Keratinocyte (primary cell): Measurements from ENCODE around the gene HOXB2. TPM values are rescaled to one million over a fixed set of nuclear protein-coding genes. Genes with fewer than 3 reads are reported as not detected.

Experiments used
- DNase-seq: peaks from one replicate; pipeline ENCODE4 v3.0.0-alpha.2; 2011; ENCODE audit warnings: low read depth, missing footprints, low spot score
- FAIRE-seq: peaks from 2 replicates; lab custom pipeline; 2011; peaks lifted over from hg19 to GRCh38; lab: Jason Lieb, UNC
- H2AFZ ChIP-seq: 2 replicates; pipeline ENCODE4 v1.6.0; 2012; ENCODE audit warnings: low read length, control low read depth, inconsistent platforms; ENCODE audit not compliant: control insufficient read depth
- H3K27ac ChIP-seq: 2 replicates; pipeline ENCODE4 v1.5.1; 2011; ENCODE audit warnings: low read length; ENCODE audit not compliant: control insufficient read depth, insufficient read depth
- H3K27me3 ChIP-seq: 3 replicates; pipeline ENCODE4 v1.6.0; 2011; ENCODE audit warnings: low read length; ENCODE audit not compliant: control insufficient read depth, insufficient read depth; ENCODE audit errors: extremely low read depth
- H3K36me3 ChIP-seq, 2 experiments: 2 replicates in 1 of 2; 3 replicates in 1 of 2; pipeline ENCODE4 v1.5.1; 2011; ENCODE audit warnings: low read length in 2 of 2, mild to moderate bottlenecking in 1 of 2; ENCODE audit not compliant: control insufficient read depth in 2 of 2, insufficient read depth in 2 of 2; ENCODE audit errors: extremely low read depth in 1 of 2
- H3K4me1 ChIP-seq: 3 replicates; pipeline ENCODE4 v1.5.1; 2011; ENCODE audit warnings: low read length; ENCODE audit not compliant: control insufficient read depth, insufficient read depth; ENCODE audit errors: extremely low read depth
- H3K4me2 ChIP-seq: 3 replicates; pipeline ENCODE4 v1.6.0; 2011; ENCODE audit warnings: low read depth, low read length; ENCODE audit not compliant: control insufficient read depth, insufficient read depth; ENCODE audit errors: extremely low read depth
- H3K4me3 ChIP-seq, 3 experiments: fragments of 200-600 bp in 1 of 3; sonication (generic) in 1 of 3; 2 replicates in 2 of 3; 3 replicates in 1 of 3; pipeline ENCODE4 v1.5.1; 2011 to 2016; ENCODE audit warnings: low read length in 3 of 3, mild to moderate bottlenecking in 3 of 3, control low read depth in 2 of 3, inconsistent platforms in 1 of 3, low read depth in 1 of 3, mixed read lengths in 1 of 3, mixed run types in 1 of 3, moderate library complexity in 1 of 3; ENCODE audit not compliant: control insufficient read depth in 2 of 3, insufficient read depth in 2 of 3; ENCODE audit errors: extremely low read depth in 1 of 3
- H3K79me2 ChIP-seq: 2 replicates; pipeline ENCODE4 v1.6.0; 2012; ENCODE audit warnings: low read length; ENCODE audit not compliant: control insufficient read depth, insufficient read depth
- H3K9ac ChIP-seq: 3 replicates; pipeline ENCODE4 v1.6.0; 2011; ENCODE audit warnings: low read length; ENCODE audit not compliant: control insufficient read depth, insufficient read depth; ENCODE audit errors: extremely low read depth
- H3K9me1 ChIP-seq: 3 replicates; pipeline ENCODE4 v1.6.0; 2011; ENCODE audit warnings: low read length; ENCODE audit not compliant: control insufficient read depth, insufficient read depth; ENCODE audit errors: extremely low read depth
- H3K9me3 ChIP-seq: 2 replicates; pipeline ENCODE4 v1.5.1; 2012; ENCODE audit warnings: low read depth, low read length; ENCODE audit not compliant: control insufficient read depth
- H4K20me1 ChIP-seq: 3 replicates; pipeline ENCODE4 v1.6.0; 2011; ENCODE audit warnings: low read length; ENCODE audit not compliant: control insufficient read depth, insufficient read depth; ENCODE audit errors: extremely low read depth
- CTCF ChIP-seq, 3 experiments: IDR thresholded peaks in 1 of 3; conservative IDR thresholded peaks in 1 of 3; optimal IDR thresholded peaks in 1 of 3; 2 replicates in 2 of 3; 3 replicates in 1 of 3; pipeline versions ENCODE3 to v1.5.1; 2011; ENCODE audit warnings: low read length in 3 of 3, mild to moderate bottlenecking in 3 of 3, moderate library complexity in 2 of 3, control low read depth in 1 of 3, inconsistent platforms in 1 of 3; ENCODE audit not compliant: insufficient read depth in 2 of 3; ENCODE audit errors: extremely low read depth in 1 of 3
- EZH2 ChIP-seq: IDR thresholded peaks from one replicate; pipeline ENCODE4 v1.6.1; 2012; ENCODE audit warnings: inconsistent platforms, mild to moderate bottlenecking, low read length, moderate library complexity
- dilution Hi-C: fragments of 300-500 bp; cut with MboI; formaldehyde crosslinking; loops from one replicate; pipeline ENCODE4 v1.7.0; 2020; ENCODE audit warnings: low sequenced_read_pairs; ENCODE audit not compliant: extremely low pct_ligation_motif_present
- polyA plus RNA-seq, 5 experiments: library from polyadenylated mRNA; depleted of rRNA in 3 of 5; stranded (reverse) in 3 of 5; stranded (forward) in 1 of 5; unstranded in 1 of 5; fragments of >200 nt; gene quantifications; 1 replicate in 1 of 5; 2 replicates in 3 of 5; 3 replicates in 1 of 5; pipeline versions ENCODE4 v1.2.1 to v1.2.3, GENCODE V29; 2011 to 2012; ENCODE audit warnings: missing spikeins in 2 of 5, low read depth in 1 of 5, low replicate concordance in 1 of 5

Gene HOXB2
- polyA plus RNA-seq, 1 donor (not counting 4 experiments of a cell fraction or from before 2014, with no cell fraction given): 3.8 TPM

- H3K4me1 ChIP-seq: peaks cover 30% of the 10 kb centered on the region
- H4K20me1 ChIP-seq: no peaks in the 10 kb centered on the region
- no peak overlapping the region for H2AFZ ChIP-seq
- H3K27me3 ChIP-seq: peaks cover 88% of the 10 kb centered on the region
- no peak for TF ChIP-seq CTCF (optimal IDR thresholded peaks at IDR 0.05 in 1 of 3, IDR thresholded peaks at IDR 0.05 in 1 of 3, conservative IDR thresholded peaks at IDR 0.05 in 1 of 3; ENCODE audit: extremely low read depth in 1 of 3, insufficient read depth in 2 of 3, low read length in 3 of 3)
- TF ChIP-seq EZH2: no peak
- no peak for DNase-seq
- H3K4me2 ChIP-seq: peak overlapping the region; percentile 85
- H3K27ac ChIP-seq: no peak overlapping the region
- FAIRE-seq: no peak
- no peaks in the 10 kb centered on the region for H3K79me2 ChIP-seq
- H3K9ac ChIP-seq: peak overlapping the region; percentile 41
- H3K36me3 ChIP-seq: peaks cover 0 to 2% of the 10 kb centered on the region in 2 experiments
- peak overlapping the region; percentile 58 to 66 (median 60) for H3K4me3 ChIP-seq
- dilution Hi-C loops: no loop called here
- no peaks in the 10 kb centered on the region for H3K9me3 ChIP-seq
- H3K9me1 ChIP-seq: no peaks in the 10 kb centered on the region
Observed at GRCh38 chr17:48577330-48577945, 32.5 kb upstream of the HOXB2 start.

GRCh38 chr17:48576479-48577309 lies 31.8 kb upstream of the HOXB2 start:
- H3K36me3 ChIP-seq: peaks cover 0 to 2% of the 10 kb centered on the region in 2 experiments
- no peak for DNase-seq
- H3K9me3 ChIP-seq: no peaks in the 10 kb centered on the region
- peak overlapping the region; percentile 58 to 66 (median 60) for H3K4me3 ChIP-seq
- peaks cover 25% of the 10 kb centered on the region for H3K4me1 ChIP-seq
- dilution Hi-C loops: no loop called here
- peak overlapping the region; percentile 41 for H3K9ac ChIP-seq
- H4K20me1 ChIP-seq: no peaks in the 10 kb centered on the region
- H2AFZ ChIP-seq: no peak overlapping the region
- H3K9me1 ChIP-seq: no peaks in the 10 kb centered on the region
- TF ChIP-seq EZH2: peak; percentile 23
- no peak for TF ChIP-seq CTCF (optimal IDR thresholded peaks at IDR 0.05 in 1 of 3, IDR thresholded peaks at IDR 0.05 in 1 of 3, conservative IDR thresholded peaks at IDR 0.05 in 1 of 3; ENCODE audit: extremely low read depth in 1 of 3, insufficient read depth in 2 of 3, low read length in 3 of 3)
- no peaks in the 10 kb centered on the region for H3K79me2 ChIP-seq
- H3K27ac ChIP-seq: no peak overlapping the region
- H3K4me2 ChIP-seq: peak overlapping the region; percentile 85
- peaks cover 87% of the 10 kb centered on the region for H3K27me3 ChIP-seq
- peak; percentile 5 for FAIRE-seq
